Omental fat pad (tissue), 4 donors: Measurements from ENCODE around the gene ILDR2. TPM values are rescaled to one million over a fixed set of nuclear protein-coding genes. Genes with fewer than 3 reads are reported as not detected.
A peak's percentile ranks its signal among the peaks of the same experiment; 100 is the strongest.

Experiments used
- ATAC-seq: fragments of 150-250 bp; one replicate; pipeline ENCODE4 v1.9.1; 2016; ENCODE audit warnings: mild to moderate bottlenecking, moderate library complexity; ENCODE audit not compliant: low FRiP score
- DNase-seq: peaks from one replicate; pipeline ENCODE4 v3.0.0-alpha.2; 2019; ENCODE audit warnings: low spot score
- CTCF ChIP-seq, 3 donors: fragments of 450-650 bp; IDR thresholded peaks; one replicate each; pipeline ENCODE4 v1.5.1; 2016 to 2017; ENCODE audit warnings: antibody characterized with exemption in 3 of 3, mild to moderate bottlenecking in 3 of 3, moderate library complexity in 2 of 3
- total RNA-seq, 4 donors: library from RNA; depleted of rRNA; stranded (reverse); fragments of >200 nt; gene quantifications; one replicate each; pipeline ENCODE4 v1.1.0, GENCODE V29; 2016

Gene ILDR2
- total RNA-seq, 4 donors from 2014 or later, result 3.5 to 15.3 (median 6.1) TPM; not detected in 1

GRCh38 chr1:166876540-166876838, 98.9 kb downstream of the ILDR2 start:
- no peak for TF ChIP-seq CTCF (IDR thresholded peaks at IDR 0.05)
- no peak for ATAC-seq
- no peak for DNase-seq

GRCh38 chr1:166875734-166876539, 99.4 kb downstream of the ILDR2 start, which contains the start of gene TADA1:
TADA1 (minus strand) TSS chr1:166876264; CDS start chr1:166876233, 31 bp downstream.
- TF ChIP-seq CTCF (IDR thresholded peaks at IDR 0.05), result no peak
- peak; percentile 94 for DNase-seq
- ATAC-seq, result peak; percentile 97

- ATAC-seq (no peak), DNase-seq (no peak)
- no peak for TF ChIP-seq CTCF (IDR thresholded peaks at IDR 0.05)
Observed at GRCh38 chr1:166875302-166875733, 100.0 kb downstream of the ILDR2 start.

GRCh38 chr1:166874464-166874863, 100.9 kb downstream of the ILDR2 start:
- no peak for TF ChIP-seq CTCF (IDR thresholded peaks at IDR 0.05)
- ATAC-seq (no peak), DNase-seq (no peak)

GRCh38 chr1:166870584-166870983, 104.8 kb downstream of the ILDR2 start:
- DNase-seq (no peak), ATAC-seq (no peak)
- no peak for TF ChIP-seq CTCF (IDR thresholded peaks at IDR 0.05)

GRCh38 chr1:166869318-166870099, 105.8 kb downstream of the ILDR2 start:
- ATAC-seq (no peak), DNase-seq (no peak)
- TF ChIP-seq CTCF (IDR thresholded peaks at IDR 0.05), result no peak
